Effector memory CD8-positive, alpha-beta T cell (primary cell): ENCODE data around the gene S100A4.
A peak's percentile ranks its signal among the peaks of the same experiment; 100 is the strongest.
"Not testable (repeated sequence)": the region's sequence is repeated elsewhere in the genome, so short reads cannot be mapped to it uniquely, and the experiment has no call there.

Experiments
- ATAC-seq: fragments of 150-1000 bp; cut with Tn5 transposase; replicated peaks from 2 replicates; pipeline ENCODE4 v1.10.0; 2021; ENCODE audit warnings: mild to moderate bottlenecking, moderate library complexity
- DNase-seq, 3 experiments: peaks; one replicate each; pipeline ENCODE4 v3.0.0; 2021
- H3K27ac Mint-ChIP-seq, 2 donors: one replicate each; pipeline ENCODE4 v1.8.0; 2022; ENCODE audit warnings: mild to moderate bottlenecking in 2 of 2, mixed read lengths in 2 of 2, moderate library complexity in 2 of 2
- H3K27me3 Mint-ChIP-seq, 2 donors: one replicate each; pipeline ENCODE4 v1.8.0; 2022; ENCODE audit warnings: mixed read lengths in 2 of 2
- H3K36me3 Mint-ChIP-seq: one replicate; pipeline ENCODE4 v1.8.0; 2022; ENCODE audit warnings: mild to moderate bottlenecking, moderate library complexity, mixed read lengths; ENCODE audit not compliant: insufficient read depth
- H3K4me1 Mint-ChIP-seq, 2 donors: one replicate each; pipeline ENCODE4 v1.8.0; 2022; ENCODE audit warnings: low read depth in 2 of 2, mixed read lengths in 2 of 2
- H3K4me3 Mint-ChIP-seq, 2 donors: one replicate each; pipeline ENCODE4 v1.8.0; 2022; ENCODE audit warnings: mild to moderate bottlenecking in 2 of 2, mixed read lengths in 2 of 2, moderate library complexity in 2 of 2
- H3K9me3 Mint-ChIP-seq, 2 donors: one replicate each; pipeline ENCODE4 v1.8.0; 2022; ENCODE audit warnings: mixed read lengths in 2 of 2

The S100A4 gene

GRCh38 chr1:153575497-153575896 lies 29.9 kb upstream of the S100A4 start:
- H3K27me3 Mint-ChIP-seq = peaks cover 33 to 48% of the 10 kb centered on the region in 2 donors
- not testable (repeated sequence) for H3K4me3 Mint-ChIP-seq, H3K9me3 Mint-ChIP-seq, DNase-seq, H3K27ac Mint-ChIP-seq, H3K36me3 Mint-ChIP-seq, H3K4me1 Mint-ChIP-seq, ATAC-seq

- H3K4me1 Mint-ChIP-seq, H3K27ac Mint-ChIP-seq, DNase-seq, ATAC-seq, H3K4me3 Mint-ChIP-seq, H3K9me3 Mint-ChIP-seq, H3K36me3 Mint-ChIP-seq: not testable (repeated sequence)
- peaks cover 35 to 49% of the 10 kb centered on the region in 2 donors for H3K27me3 Mint-ChIP-seq
Observed at GRCh38 chr1:153575081-153575491, 29.5 kb upstream of the S100A4 start.

DNA sequence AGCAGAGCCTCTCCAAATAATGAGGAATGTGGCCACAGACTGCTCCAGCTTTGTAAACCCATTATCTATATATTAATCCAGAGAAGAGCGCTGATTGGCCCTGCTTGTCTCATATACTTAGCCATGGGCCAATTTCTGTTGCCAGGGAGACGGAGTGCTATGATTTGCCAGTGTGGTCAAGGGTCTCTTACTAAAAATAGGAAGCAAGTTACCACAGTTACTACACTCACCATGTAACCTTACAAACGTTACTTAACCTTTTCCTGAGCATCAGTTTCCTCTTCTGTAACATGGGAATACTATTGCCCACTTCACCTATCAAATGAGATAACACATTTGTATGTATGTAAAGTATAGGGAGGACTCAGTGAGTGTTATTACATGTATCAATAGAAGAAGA lies 27.7 kb upstream of the S100A4 start:
- no peak for DNase-seq
- H3K27ac Mint-ChIP-seq = no peak overlapping the region
- no peaks in the 10 kb centered on the region for H3K9me3 Mint-ChIP-seq
- peaks cover 23 to 43% of the 10 kb centered on the region in 2 donors for H3K27me3 Mint-ChIP-seq
- no peak overlapping the region for H3K4me3 Mint-ChIP-seq
- peaks cover 4% of the 10 kb centered on the region for H3K36me3 Mint-ChIP-seq
- ATAC-seq = no peak
- H3K4me1 Mint-ChIP-seq = peaks cover 5% of the 10 kb centered on the region in 2 donors

GRCh38 chr1:153572569-153573015 lies 27.0 kb upstream of the S100A4 start:
- Mint-ChIP-seq H3K27me3 (peaks cover 16 to 35% of the 10 kb centered on the region in 2 donors), H3K27ac (no peak overlapping the region), H3K9me3 (no peaks in the 10 kb centered on the region), H3K4me1 (peaks cover 10 to 11% of the 10 kb centered on the region in 2 donors), H3K36me3 (peaks cover 6% of the 10 kb centered on the region), H3K4me3 (no peak overlapping the region)
- DNase-seq (peak in 2 of 3 experiments; percentile 18 to 21), ATAC-seq (peak; percentile 66)

GRCh38 chr1:153571706-153572105 lies 26.1 kb upstream of the S100A4 start:
- DNase-seq (no peak), ATAC-seq (no peak)
- Mint-ChIP-seq H3K36me3 (peaks cover 6% of the 10 kb centered on the region), H3K4me3 (no peak overlapping the region), H3K4me1 (peaks cover 15 to 16% of the 10 kb centered on the region in 2 donors), H3K27me3 (peaks cover 14 to 26% of the 10 kb centered on the region in 2 donors), H3K9me3 (no peaks in the 10 kb centered on the region), H3K27ac (no peak overlapping the region)

- no peak overlapping the region for H3K4me3 Mint-ChIP-seq
- H3K27ac Mint-ChIP-seq = no peak overlapping the region
- DNase-seq = no peak
- H3K4me1 Mint-ChIP-seq = peaks cover 22 to 23% of the 10 kb centered on the region in 2 donors
- no peaks in the 10 kb centered on the region for H3K9me3 Mint-ChIP-seq
- peaks cover 3% of the 10 kb centered on the region for H3K36me3 Mint-ChIP-seq
- ATAC-seq = no peak
- H3K27me3 Mint-ChIP-seq = peaks cover 14 to 22% of the 10 kb centered on the region in 2 donors
Observed at GRCh38 chr1:153570874-153571273, 25.3 kb upstream of the S100A4 start.

- peaks cover 14 to 22% of the 10 kb centered on the region in 2 donors for H3K27me3 Mint-ChIP-seq
- H3K4me1 Mint-ChIP-seq = peaks cover 26 to 27% of the 10 kb centered on the region in 2 donors
- no peaks in the 10 kb centered on the region for H3K9me3 Mint-ChIP-seq
- no peak overlapping the region for H3K4me3 Mint-ChIP-seq
- peak overlapping the region in 1 of 2 donors; percentile 20 for H3K27ac Mint-ChIP-seq
- ATAC-seq = no peak
- DNase-seq = no peak
- peaks cover 3% of the 10 kb centered on the region for H3K36me3 Mint-ChIP-seq
Observed at GRCh38 chr1:153569465-153569864, 23.9 kb upstream of the S100A4 start.

GRCh38 chr1:153568367-153569099 lies 22.9 kb upstream of the S100A4 start:
- DNase-seq (peak; percentile 77 to 81 (median 80)), ATAC-seq (peak; percentile 44)
- Mint-ChIP-seq H3K9me3 (no peaks in the 10 kb centered on the region), H3K27ac (peak overlapping the region; percentile 20 to 86), H3K4me3 (peak overlapping the region; percentile 23 to 64), H3K4me1 (peaks cover 26 to 27% of the 10 kb centered on the region in 2 donors), H3K36me3 (peaks cover 3% of the 10 kb centered on the region), H3K27me3 (peaks cover 14 to 22% of the 10 kb centered on the region in 2 donors)

DNA sequence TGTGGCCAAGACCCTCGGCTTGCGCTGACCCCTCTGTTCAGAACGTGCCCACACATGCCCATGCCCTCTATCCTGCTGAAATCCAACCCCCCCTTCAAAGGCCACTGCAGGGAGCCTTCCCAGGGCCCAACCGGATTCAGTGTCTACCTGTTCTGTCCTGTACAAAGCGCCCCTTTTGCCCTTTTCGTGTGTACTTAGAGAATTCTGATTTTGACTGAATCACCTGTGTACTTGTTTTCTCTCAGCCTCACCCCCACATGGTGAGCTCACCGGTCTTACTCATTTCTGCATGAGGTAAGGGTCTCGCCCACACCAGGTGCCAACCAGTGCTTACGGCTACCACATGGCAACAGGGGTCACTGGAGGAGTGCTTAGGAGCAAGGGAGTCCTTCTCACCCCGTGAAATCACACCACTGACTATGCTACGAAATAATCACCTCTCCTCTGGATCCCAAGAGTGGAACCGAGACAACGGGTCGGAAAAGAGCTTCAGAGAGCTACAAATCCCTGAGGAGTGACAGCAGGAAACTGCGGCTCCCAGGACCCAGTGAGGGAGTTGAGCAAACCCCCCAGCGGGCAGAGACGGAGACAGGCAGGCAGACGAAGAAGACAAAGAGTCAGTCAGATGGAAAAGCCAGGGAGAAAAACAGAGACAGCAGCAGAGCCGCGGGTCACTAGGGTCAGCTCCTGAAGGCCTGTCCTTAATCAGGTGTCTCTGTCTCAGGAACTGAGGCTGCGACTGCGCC lies 22.2 kb upstream of the S100A4 start:
- Mint-ChIP-seq H3K4me1 (peaks cover 26 to 27% of the 10 kb centered on the region in 2 donors), H3K9me3 (no peaks in the 10 kb centered on the region), H3K4me3 (no peak overlapping the region), H3K36me3 (peaks cover 3% of the 10 kb centered on the region), H3K27ac (peak overlapping the region; percentile 45 to 86), H3K27me3 (peaks cover 14 to 22% of the 10 kb centered on the region in 2 donors)
- no peak for ATAC-seq
- DNase-seq = no peak

DNA sequence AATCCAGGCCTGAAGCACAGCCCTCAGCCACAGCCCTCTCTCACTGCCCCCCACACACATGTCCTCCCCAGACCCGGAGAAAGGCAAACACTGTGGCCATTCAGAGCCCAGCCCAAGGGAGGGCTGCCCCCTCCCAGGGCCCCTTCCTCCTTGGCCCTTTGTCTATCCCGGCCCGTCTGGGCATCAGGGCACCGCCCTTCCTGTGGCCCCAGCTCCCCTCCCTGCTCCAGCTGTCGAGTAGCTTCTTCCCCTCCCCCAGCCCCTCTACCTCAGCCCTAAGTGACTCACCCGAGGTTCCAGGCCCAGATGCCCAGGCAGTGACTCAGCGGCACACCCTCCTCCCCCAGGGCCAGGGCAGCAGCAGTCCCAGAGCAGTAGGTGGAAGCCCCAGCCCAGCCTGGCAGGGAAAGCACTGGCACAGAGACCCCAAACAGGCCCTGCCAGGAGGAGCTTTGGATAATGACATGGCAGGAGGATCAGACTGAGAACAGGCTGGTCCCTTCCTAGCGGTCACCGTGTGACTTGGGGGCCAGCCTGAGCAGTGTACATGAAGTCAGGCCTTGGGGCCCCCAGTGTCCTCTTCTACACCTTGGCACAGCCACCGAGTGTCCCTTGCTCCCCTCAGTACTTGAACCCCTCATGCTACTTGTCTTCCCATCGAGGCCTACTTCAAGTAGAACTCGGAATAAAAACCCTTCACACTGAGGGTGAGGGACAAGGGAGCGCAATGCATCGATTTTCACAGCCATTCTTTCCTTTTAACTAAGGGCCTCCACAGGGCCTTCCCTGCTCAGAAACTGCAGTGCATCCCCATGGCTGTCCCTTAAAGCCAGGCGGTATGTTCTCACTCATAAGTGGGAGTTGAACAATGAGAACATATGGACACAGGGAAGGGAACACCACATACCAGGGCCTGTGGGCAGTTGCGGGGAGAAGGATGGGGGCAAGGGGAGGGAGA lies 21.1 kb upstream of the S100A4 start:
- H3K36me3 Mint-ChIP-seq = peaks cover 3% of the 10 kb centered on the region
- peaks cover 11 to 19% of the 10 kb centered on the region in 2 donors for H3K27me3 Mint-ChIP-seq
- peak overlapping the region; percentile 51 to 65 for H3K4me3 Mint-ChIP-seq
- H3K9me3 Mint-ChIP-seq = no peaks in the 10 kb centered on the region
- peaks cover 26 to 27% of the 10 kb centered on the region in 2 donors for H3K4me1 Mint-ChIP-seq
- ATAC-seq = peak; percentile 90
- DNase-seq = peak; percentile 41 to 60 (median 56)
- H3K27ac Mint-ChIP-seq = peak overlapping the region; percentile 88 to 97

GRCh38 chr1:153565529-153566374 lies 20.1 kb upstream of the S100A4 start, which contains the start of gene S100A2:
TSS of gene S100A2 (minus strand) at chr1:153565844. CDS start at chr1:153563877, 1,967 bp downstream.
- Mint-ChIP-seq H3K27ac (peak within 1 kb of the TSS; percentile 88 to 97), H3K4me3 (peak within 1 kb of the TSS; percentile 51 to 65), H3K36me3 (peaks cover 3% of the 10 kb centered on the region), H3K4me1 (peaks cover 26 to 27% of the 10 kb centered on the region in 2 donors), H3K9me3 (no peaks in the 10 kb centered on the region), H3K27me3 (peaks cover 5 to 9% of the 10 kb centered on the region in 2 donors)
- DNase-seq = no peak
- ATAC-seq = peak; percentile 52

- ATAC-seq = no peak
- Mint-ChIP-seq H3K36me3 (peaks cover 3% of the 10 kb centered on the region), H3K27me3 (no peaks in the 10 kb centered on the region), H3K4me1 (peaks cover 26 to 27% of the 10 kb centered on the region in 2 donors), H3K4me3 (no peak overlapping the region), H3K27ac (no peak overlapping the region), H3K9me3 (no peaks in the 10 kb centered on the region)
- DNase-seq = no peak
Observed at GRCh38 chr1:153563991-153564390, 18.4 kb upstream of the S100A4 start.
